IMR-90 (cell line): ENCODE results near the gene AOC2. TPM values are rescaled to one million over a fixed set of nuclear protein-coding genes. Genes with fewer than 3 reads are reported as not detected.

ENCODE experiments used
- ATAC-seq: fragments of 200-7000 bp; cut with Tn5 transposase; 2 replicates; pipeline ENCODE4 v1.9.1; 2020; ENCODE audit warnings: low read depth, mild to moderate bottlenecking, moderate library complexity
- BruUV-seq: library from RNA; stranded (reverse); fragments of 400-500 nt; replicated peaks from 2 replicates; lab custom pipeline; 2021; lab: Mats Ljungman, UMichigan
- CTCF ChIA-PET: fragments of 300-600 bp; formaldehyde crosslinking; extraction: SDS; loops from one replicate; lab custom pipeline; 2021; ENCODE audit warnings: antibody characterized with exemption; lab: Yijun Ruan, JAX
- POLR2A ChIA-PET: fragments of 300-600 bp; sonication (Branson Sonifier 250); formaldehyde crosslinking; loops from one replicate; lab custom pipeline; 2022; ENCODE audit warnings: antibody characterized with exemption; ENCODE audit not compliant: unreplicated experiment; lab: Charles Lee
- DNase-seq: peaks from one replicate; pipeline ENCODE4 v3.0.0; 2013
- H2AFZ ChIP-seq: replicated peaks from 2 replicates; pipeline ENCODE3; 2013; ENCODE audit warnings: low read length, mild to moderate bottlenecking; ENCODE audit not compliant: poor library complexity
- H2AK5ac ChIP-seq: 2 replicates; pipeline ENCODE4 v1.6.1; 2013; ENCODE audit warnings: low read depth, low read length, inconsistent platforms
- H2AK9ac ChIP-seq: replicated peaks from 2 replicates; pipeline ENCODE3; 2013; ENCODE audit warnings: mild to moderate bottlenecking, low read depth, low read length, moderate library complexity; ENCODE audit not compliant: poor library complexity
- H2BK120ac ChIP-seq: 2 replicates; pipeline ENCODE4 v1.6.1; 2013; ENCODE audit warnings: low read depth, low read length, inconsistent platforms
- H2BK15ac ChIP-seq: 3 replicates; pipeline ENCODE4 v1.6.1; 2013; ENCODE audit warnings: low read depth, low read length, inconsistent platforms
- H2BK20ac ChIP-seq: 2 replicates; pipeline ENCODE4 v1.6.1; 2013; ENCODE audit warnings: low read depth, mild to moderate bottlenecking, inconsistent platforms, low read length, moderate library complexity
- H2BK5ac ChIP-seq: 2 replicates; pipeline ENCODE4 v1.6.1; 2013; ENCODE audit warnings: mild to moderate bottlenecking, low read depth, low read length, inconsistent platforms; ENCODE audit not compliant: poor library complexity, severe bottlenecking
- H3K14ac ChIP-seq: replicated peaks from 2 replicates; pipeline ENCODE4 v1.6.1; 2013; ENCODE audit warnings: low read depth, low read length, inconsistent platforms
- H3K18ac ChIP-seq: 2 replicates; pipeline ENCODE4 v1.6.1; 2013; ENCODE audit warnings: low read depth, low read length, control low read depth
- H3K23ac ChIP-seq: 2 replicates; pipeline ENCODE4 v1.6.1; 2013; ENCODE audit warnings: low read depth, low read length, inconsistent platforms
- H3K27ac ChIP-seq: 2 replicates; pipeline ENCODE4 v1.5.1; 2013; ENCODE audit warnings: mild to moderate bottlenecking, control low read depth, low read length; ENCODE audit not compliant: insufficient read depth
- H3K27me3 ChIP-seq: 2 replicates; pipeline ENCODE4 v1.6.1; 2013; ENCODE audit warnings: low read length; ENCODE audit not compliant: control insufficient read depth, insufficient read depth
- H3K36me3 ChIP-seq: 2 replicates; pipeline ENCODE4 v1.6.1; 2013; ENCODE audit warnings: low read length, mixed read lengths; ENCODE audit not compliant: control insufficient read depth, insufficient read depth
- H3K4ac ChIP-seq: 2 replicates; pipeline ENCODE4 v1.6.1; 2013; ENCODE audit warnings: low read depth, low read length, inconsistent platforms
- H3K4me1 ChIP-seq: 2 replicates; pipeline ENCODE4 v1.6.1; 2013; ENCODE audit warnings: low read length, mixed read lengths; ENCODE audit not compliant: control insufficient read depth, insufficient read depth
- H3K4me2 ChIP-seq: 2 replicates; pipeline ENCODE4 v1.6.1; 2013; ENCODE audit warnings: low read depth, mild to moderate bottlenecking, control low read depth, low read length, moderate library complexity
- H3K4me3 ChIP-seq: 2 replicates; pipeline ENCODE4 v1.5.1; 2013; ENCODE audit warnings: low read depth, mild to moderate bottlenecking, control low read depth, low read length, moderate library complexity; ENCODE audit not compliant: insufficient read depth
- H3K56ac ChIP-seq: 2 replicates; pipeline ENCODE4 v1.6.1; 2013; ENCODE audit warnings: low read length, inconsistent platforms; ENCODE audit not compliant: insufficient read depth; ENCODE audit errors: extremely low read depth
- H3K79me1 ChIP-seq, 2 experiments: 2 replicates each; pipeline ENCODE4 v1.6.1; 2013; ENCODE audit warnings: low read length in 2 of 2, inconsistent platforms in 1 of 2, low read depth in 1 of 2
- H3K9ac ChIP-seq: 2 replicates; pipeline ENCODE4 v1.6.1; 2013; ENCODE audit warnings: low read depth, low read length, control low read depth
- H3K9me1 ChIP-seq: 2 replicates; pipeline ENCODE4 v1.6.1; 2013; ENCODE audit warnings: low read length, inconsistent platforms; ENCODE audit not compliant: insufficient read depth
- H3K9me3 ChIP-seq: 2 replicates; pipeline ENCODE4 v1.6.1; 2013; ENCODE audit warnings: low read length; ENCODE audit not compliant: control insufficient read depth, insufficient read depth
- H4K20me1 ChIP-seq: 2 replicates; pipeline ENCODE4 v1.6.1; 2013; ENCODE audit warnings: low read length, inconsistent platforms; ENCODE audit not compliant: insufficient read depth
- H4K5ac ChIP-seq: 2 replicates; pipeline ENCODE4 v1.6.1; 2013; ENCODE audit warnings: mild to moderate bottlenecking, low read depth, low read length, control low read depth
- H4K8ac ChIP-seq, 2 experiments: 2 replicates each; pipeline ENCODE4 v1.6.1; 2013; ENCODE audit warnings: low read depth in 2 of 2, low read length in 2 of 2, control low read depth in 1 of 2, inconsistent platforms in 1 of 2
- H4K91ac ChIP-seq: 2 replicates; pipeline ENCODE4 v1.6.1; 2013; ENCODE audit warnings: low read depth, low read length, inconsistent platforms; ENCODE audit not compliant: insufficient read depth
- CEBPB ChIP-seq: IDR thresholded peaks from 2 replicates; pipeline ENCODE4 v1.6.1; 2012; ENCODE audit warnings: low read depth, low read length, improper control_type of control experiment
- CHD1 ChIP-seq: IDR thresholded peaks from 2 replicates; pipeline ENCODE4 v1.6.1; 2012; ENCODE audit warnings: low read depth, low read length, improper control_type of control experiment
- RFX5 ChIP-seq: IDR thresholded peaks from 2 replicates; pipeline ENCODE4 v1.8.0; 2012; ENCODE audit warnings: low read depth, mild to moderate bottlenecking, low read length, moderate library complexity
- WGBS, 2 experiments: methylation state at CpG; one replicate each; pipeline versions ENCODE4 v1.1.5 to v1.1.7; 2013; ENCODE audit warnings: missing lambda C conversion rate in 2 of 2; ENCODE audit not compliant: insufficient read length in 1 of 2; ENCODE audit errors: extremely low coverage in 2 of 2; 5-methylcytosine and 5-hydroxymethylcytosine counted together
- dilution Hi-C: fragments of 300-500 bp; cut with HindIII; formaldehyde crosslinking; loops from one replicate; pipeline ENCODE4 v1.14.3; 2018; ENCODE audit warnings: low sequenced_read_pairs; ENCODE audit not compliant: unreplicated experiment
- in situ Hi-C: fragments of 300-500 bp; cut with MboI; formaldehyde crosslinking; loops from 3 replicates; pipeline ENCODE4 v1.14.3; 2019; ENCODE audit warnings: low sequenced_read_pairs, inconsistent platforms, mixed read lengths
- intact Hi-C: fragments of 100-400 bp; cut with micrococcal nuclease; formaldehyde crosslinking; loops from 2 replicates; pipeline ENCODE4 v1.10.0; 2022
- polyA plus RNA-seq, 3 experiments: library from polyadenylated mRNA; depleted of rRNA; stranded (reverse); fragments of >200 nt; gene quantifications; 2 replicates each; pipeline ENCODE4 v1.2.3, GENCODE V29; 2012; ENCODE audit warnings: low replicate concordance in 1 of 3
- total RNA-seq: library from RNA; depleted of rRNA; stranded (reverse); fragments of >200 nt; gene quantifications from 2 replicates; pipeline ENCODE4 v1.2.3, GENCODE V29; 2012
- TF ChIP-seq, protein P1 (sequence below): conservative IDR thresholded peaks from 2 replicates; pipeline ENCODE4 v1.5.1; 2012; ENCODE audit warnings: mild to moderate bottlenecking, low read depth, low read length, improper control_type of control experiment

Gene AOC2
- total and polyA plus RNA-seq, 2 of the 4 experiments (the other 2 are of a cell fraction): 0.36 to 0.41 TPM

DNA sequence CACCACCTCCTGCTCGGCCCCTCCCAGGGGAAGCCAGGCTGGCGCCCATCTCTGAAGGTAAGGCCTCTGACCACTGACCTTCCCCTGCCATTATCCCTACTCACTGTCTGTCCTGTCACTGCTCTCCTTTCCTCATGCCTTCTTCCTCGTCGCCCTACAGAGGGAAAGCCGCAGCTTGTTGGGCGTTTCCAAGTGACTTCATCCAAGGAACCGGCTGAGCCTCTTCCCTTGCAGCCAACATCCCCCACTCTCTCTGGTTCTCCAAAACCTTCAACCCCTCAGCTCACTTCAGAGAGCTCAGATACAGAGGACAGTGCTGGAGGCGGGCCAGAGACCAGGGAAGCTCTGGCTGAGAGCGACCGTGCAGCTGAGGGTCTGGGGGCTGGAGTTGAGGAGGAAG, 48.9 kb upstream of the AOC2 start:
- H3K23ac ChIP-seq: no peak overlapping the region
- no peak overlapping the region for H3K4me2 ChIP-seq
- no peak overlapping the region for H2BK5ac ChIP-seq
- no peaks in the 10 kb centered on the region for H3K27me3 ChIP-seq
- no peaks in the 10 kb centered on the region for H4K20me1 ChIP-seq
- H4K8ac ChIP-seq: no peak overlapping the region
- H2BK20ac ChIP-seq: no peak overlapping the region
- no peak overlapping the region for H3K27ac ChIP-seq
- no peak overlapping the region for H2BK15ac ChIP-seq
- no peak overlapping the region for H2AFZ ChIP-seq
- peak overlapping the region; percentile 57 for H2AK9ac ChIP-seq
- peaks cover 19% of the 10 kb centered on the region for H3K9me1 ChIP-seq
- H3K9ac ChIP-seq: no peak overlapping the region
- WGBS, 2 experiments: 97% methylated on average over 9 of the region's 10 CpGs; no CpG with 5 or more reads in 1 of the 2 experiments
- no peak overlapping the region for H3K4ac ChIP-seq
- TF ChIP-seq RFX5 (no peak), CHD1 (no peak), CEBPB (no peak)
- TF ChIP-seq, protein P1, sequence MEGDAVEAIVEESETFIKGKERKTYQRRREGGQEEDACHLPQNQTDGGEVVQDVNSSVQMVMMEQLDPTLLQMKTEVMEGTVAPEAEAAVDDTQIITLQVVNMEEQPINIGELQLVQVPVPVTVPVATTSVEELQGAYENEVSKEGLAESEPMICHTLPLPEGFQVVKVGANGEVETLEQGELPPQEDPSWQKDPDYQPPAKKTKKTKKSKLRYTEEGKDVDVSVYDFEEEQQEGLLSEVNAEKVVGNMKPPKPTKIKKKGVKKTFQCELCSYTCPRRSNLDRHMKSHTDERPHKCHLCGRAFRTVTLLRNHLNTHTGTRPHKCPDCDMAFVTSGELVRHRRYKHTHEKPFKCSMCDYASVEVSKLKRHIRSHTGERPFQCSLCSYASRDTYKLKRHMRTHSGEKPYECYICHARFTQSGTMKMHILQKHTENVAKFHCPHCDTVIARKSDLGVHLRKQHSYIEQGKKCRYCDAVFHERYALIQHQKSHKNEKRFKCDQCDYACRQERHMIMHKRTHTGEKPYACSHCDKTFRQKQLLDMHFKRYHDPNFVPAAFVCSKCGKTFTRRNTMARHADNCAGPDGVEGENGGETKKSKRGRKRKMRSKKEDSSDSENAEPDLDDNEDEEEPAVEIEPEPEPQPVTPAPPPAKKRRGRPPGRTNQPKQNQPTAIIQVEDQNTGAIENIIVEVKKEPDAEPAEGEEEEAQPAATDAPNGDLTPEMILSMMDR: no peak
- in situ Hi-C loops (no loop called here), dilution Hi-C loops (no loop called here), intact Hi-C loops (no loop called here)
- H3K56ac ChIP-seq: no peak overlapping the region
- no peak overlapping the region for H4K91ac ChIP-seq
- H3K36me3 ChIP-seq: peaks cover 4% of the 10 kb centered on the region; the same call in 1 of the 2 replicates
- ChIA-PET POLR2A (interaction anchor here (1.0 kb wide), 1 partner anchor 29 kb away, joined by 3 read pairs; the partner anchor contains the start of gene BECN1), CTCF (no interaction called here)
- BruUV-seq: no TSS peak
- H3K14ac ChIP-seq: no peak overlapping the region
- H3K4me3 ChIP-seq: no peak overlapping the region
- no peak overlapping the region for H2AK5ac ChIP-seq
- H3K4me1 ChIP-seq: peaks cover 7% of the 10 kb centered on the region
- H4K5ac ChIP-seq: no peak overlapping the region
- H3K18ac ChIP-seq: no peak overlapping the region
- ATAC-seq (no peak), DNase-seq (no peak)
- no peaks in the 10 kb centered on the region for H3K9me3 ChIP-seq
- H2BK120ac ChIP-seq: no peak overlapping the region
- peaks cover 20 to 39% of the 10 kb centered on the region in 2 experiments for H3K79me1 ChIP-seq
